ENCODE results near the gene FARP1.

DNA sequence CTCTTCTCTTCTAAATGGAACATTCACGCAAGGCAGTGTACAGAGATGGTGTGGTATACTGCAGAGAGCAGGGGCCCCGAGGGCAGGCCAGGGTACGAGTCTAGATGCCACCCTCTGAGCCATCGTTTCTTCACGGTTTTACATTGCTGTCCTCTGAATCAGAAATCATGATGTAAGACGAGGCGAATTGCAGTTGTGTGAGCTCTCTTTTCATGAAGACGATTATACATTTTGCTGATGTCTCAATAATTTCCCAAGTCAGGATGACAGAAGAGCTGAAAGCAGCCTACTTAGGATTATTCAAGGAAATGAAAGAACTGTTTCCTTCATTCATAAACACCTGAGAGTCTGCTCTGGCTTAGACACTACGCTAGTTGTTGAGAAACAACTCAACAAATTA, 127.9 kb downstream of the FARP1 start:
- no peak for TF ChIP-seq CTCF (conservative IDR thresholded peaks at IDR 0.05)
- TF ChIP-seq ZFX (IDR thresholded peaks at IDR 0.05): no peak

Data from C4-2B (cell line).